HG03575 (cell line): ENCODE measurements around the gene RORC.

ENCODE experiments used
- ATAC-seq: cut with Tn5 transposase; IDR thresholded peaks from one replicate; pipeline ENCODE4 v1.9.1; 2021; ENCODE audit not compliant: unreplicated experiment, insufficient number of reproducible peaks, low FRiP score; ENCODE audit errors: extremely low read depth

RORC gene

DNA sequence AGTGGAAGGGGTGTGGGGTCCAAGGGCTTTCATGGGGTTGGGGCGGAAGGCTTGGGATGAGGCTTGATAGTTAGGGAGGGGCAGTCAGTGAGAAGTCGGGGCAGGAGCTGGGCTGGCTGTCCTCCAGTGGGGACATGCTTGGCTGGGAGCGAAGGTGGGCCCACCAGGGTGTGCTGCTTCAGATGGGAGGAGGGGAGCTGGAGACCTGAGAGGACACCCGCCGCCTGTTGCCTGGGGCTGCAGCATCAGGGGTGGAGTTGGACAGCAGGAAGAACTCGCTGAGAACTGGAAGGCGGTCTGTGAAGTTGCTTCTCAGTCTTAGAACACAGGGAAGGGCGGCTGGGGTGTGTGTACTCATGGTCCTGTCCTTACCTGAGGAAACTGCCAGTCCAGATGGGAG lies 20.3 kb upstream of the RORC start:
- no peak for ATAC-seq

DNA sequence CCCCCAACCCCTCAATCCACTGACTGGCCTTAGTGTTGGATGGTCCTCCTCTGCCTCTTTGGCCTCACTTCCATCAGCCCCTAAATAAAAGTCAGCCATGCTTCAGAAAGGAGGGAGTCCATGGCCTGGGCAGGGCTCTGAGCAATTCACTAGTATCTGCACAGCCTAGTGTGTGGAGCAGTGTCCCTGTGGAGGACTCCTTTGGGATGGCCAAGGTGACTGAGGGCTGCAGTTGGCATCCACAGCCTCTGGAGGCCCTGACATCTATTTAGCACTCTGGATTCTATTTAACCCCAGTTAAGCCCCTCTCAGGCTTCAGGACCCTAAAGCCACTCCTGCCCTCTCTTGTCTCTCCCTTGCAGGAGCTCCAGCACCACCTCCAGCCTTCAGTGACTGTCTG lies 18.3 kb upstream of the RORC start:
- no peak for ATAC-seq

DNA sequence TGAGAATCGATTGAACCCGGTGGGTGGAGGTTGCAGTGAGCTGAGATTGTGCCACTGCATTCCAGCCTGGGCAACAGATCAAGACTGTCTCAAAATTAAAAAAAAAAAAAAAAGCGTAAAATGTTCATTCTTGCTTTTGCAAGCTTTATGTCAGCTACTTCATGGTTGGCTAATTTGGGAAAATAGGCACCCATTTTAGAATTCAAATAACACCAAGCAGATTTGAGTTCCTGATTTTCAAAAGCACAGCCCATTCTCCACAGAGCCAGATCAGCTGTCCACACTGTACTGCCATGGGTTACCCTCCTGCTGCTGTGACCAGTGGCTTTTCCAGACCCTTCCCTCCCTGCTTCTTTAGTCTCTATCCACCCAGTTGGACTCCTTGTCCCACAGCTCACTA lies 17.5 kb upstream of the RORC start:
- no peak for ATAC-seq

DNA sequence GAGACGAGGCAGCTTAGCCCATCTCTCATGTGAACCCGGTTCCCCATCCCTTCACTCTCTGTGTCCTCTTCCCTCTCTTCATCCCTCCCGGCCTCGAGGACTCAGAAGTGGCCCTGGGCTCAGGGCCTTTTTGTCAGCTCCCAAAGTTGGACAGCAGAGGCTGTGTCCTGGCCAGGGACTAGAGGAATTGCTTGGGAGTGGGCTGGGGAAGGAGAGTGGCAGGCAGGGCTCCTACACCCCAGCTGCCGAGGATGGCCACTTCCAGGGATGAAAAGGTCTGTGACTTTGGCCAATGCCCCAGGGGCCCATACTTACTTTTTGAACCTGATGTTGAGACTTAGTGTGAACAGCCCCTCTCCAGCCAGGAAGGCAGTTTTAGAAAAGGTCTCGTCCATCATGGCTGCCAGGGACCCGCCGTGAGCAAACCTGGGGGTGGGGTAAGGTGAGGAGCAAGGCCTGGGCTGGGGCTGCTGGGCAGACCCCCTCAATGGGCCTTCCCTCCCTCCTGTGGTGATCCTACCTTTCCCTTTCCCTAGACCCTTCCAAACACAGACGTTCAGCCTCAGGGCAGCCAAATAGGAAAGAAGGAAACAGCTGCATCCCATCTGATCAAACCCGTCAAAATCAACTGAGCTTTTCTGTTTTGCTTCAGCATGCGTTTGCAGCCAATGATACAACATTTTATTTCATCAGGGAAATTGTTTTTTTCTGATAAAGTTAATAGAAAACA lies 16.4 kb upstream of the RORC start:
- ATAC-seq = no peak

DNA sequence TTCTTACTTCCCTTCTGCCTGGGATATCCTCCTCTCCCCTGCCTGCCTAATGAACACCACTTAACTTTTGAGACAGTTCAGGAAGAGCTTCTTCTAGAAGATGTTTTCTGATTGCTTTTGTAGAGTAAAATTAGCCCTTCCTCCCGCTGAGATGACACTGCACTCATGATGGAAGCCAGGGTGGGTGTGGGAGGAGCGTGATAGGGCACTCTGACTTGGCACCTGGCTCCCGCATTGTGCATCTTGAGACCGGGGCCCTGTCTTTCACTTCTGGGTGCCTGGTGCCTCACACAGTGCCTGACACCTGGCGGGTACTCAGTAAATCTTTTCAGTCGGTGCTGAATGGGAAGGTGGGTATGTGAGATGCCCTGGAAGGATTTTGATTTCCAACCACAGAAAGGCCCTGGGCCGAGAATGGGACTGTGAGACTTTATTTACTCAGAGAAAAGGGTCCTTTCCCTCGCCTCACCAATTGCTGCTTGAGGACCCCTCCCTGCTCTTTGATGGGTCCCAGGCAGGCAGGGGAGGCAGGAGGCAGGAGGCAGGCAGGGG lies 15.2 kb upstream of the RORC start:
- ATAC-seq = no peak

DNA sequence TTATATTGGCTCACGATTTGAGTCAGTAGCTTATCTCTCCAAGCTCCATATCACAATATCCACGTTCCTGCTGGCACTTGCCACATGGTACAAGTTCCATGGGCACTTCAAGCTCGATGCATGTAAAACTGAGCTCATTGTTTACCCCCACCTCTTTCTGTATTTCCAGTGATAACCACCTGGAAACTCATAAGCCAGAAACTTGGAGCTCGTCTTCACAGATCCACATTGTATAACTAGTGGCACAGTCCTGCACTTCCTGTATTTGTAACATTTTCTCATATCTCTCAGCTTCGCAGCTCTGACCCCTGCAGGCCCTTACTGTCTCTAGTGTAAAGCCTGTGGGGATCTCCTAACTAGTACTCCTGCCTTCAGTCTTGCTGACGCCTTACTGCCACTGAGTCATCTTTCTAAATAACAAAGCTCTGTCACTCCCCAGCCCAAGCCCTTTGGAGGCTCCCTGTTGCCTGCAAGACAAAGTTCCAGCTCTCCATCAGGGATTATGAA lies 14.5 kb upstream of the RORC start:
- no peak for ATAC-seq

DNA sequence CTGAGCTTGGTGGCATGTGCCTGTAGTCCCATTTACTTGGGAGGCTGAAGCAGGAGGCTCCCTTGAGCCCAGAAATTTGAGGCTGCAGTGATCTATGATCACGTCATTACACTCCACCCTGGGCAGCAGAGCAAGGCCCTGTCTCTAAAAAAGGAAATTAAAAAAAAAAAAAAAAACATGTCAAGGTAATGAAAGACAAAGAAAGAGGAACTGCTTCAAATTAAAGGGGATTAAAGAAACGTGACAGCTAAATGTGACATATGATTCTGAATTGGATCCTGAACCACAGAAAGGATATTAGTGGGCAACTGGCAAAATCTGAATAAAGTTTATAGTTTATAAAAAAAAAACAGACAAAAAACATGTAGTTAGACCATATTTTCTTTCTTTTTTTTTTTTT lies 11.8 kb upstream of the RORC start:
- no peak for ATAC-seq

DNA sequence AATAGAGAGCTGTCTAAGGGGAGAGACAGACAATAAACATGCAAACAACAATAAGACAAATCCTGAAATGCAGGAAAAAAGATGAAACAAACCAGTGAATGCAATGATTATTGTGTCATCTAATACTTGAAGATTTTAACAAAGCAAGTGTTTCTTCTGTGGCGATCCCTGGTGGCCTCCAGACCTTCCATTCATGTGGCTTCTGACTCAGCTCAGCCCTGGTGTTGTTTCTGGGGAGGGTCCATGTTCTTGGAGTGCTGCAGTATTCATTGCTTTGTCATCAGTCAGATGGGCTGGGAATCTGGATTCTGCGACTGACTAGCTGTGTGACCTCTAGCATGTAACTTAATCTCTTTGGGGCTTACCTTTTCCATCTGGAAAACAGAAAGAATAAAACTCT lies 9.5 kb upstream of the RORC start:
- no peak for ATAC-seq

DNA sequence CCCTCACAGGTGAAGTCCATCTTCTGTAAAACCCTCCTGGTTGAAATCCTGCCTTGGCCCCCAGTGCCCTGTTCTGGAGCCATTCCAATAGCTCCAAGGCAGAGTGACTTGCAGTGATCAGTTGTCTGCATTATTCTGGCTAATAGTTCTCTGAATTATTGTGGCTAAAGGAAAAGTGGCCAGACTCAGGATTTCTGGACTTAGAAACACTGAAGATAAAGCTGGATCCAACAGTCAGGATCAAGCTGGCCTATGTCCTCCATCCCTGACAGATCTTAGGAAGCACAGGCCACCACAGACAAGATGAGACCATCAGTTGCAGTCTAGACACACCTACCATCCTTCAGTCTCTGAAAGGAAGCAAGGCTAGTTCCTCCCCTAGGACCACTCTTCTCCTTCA lies 8.8 kb upstream of the RORC start:
- ATAC-seq = no peak

DNA sequence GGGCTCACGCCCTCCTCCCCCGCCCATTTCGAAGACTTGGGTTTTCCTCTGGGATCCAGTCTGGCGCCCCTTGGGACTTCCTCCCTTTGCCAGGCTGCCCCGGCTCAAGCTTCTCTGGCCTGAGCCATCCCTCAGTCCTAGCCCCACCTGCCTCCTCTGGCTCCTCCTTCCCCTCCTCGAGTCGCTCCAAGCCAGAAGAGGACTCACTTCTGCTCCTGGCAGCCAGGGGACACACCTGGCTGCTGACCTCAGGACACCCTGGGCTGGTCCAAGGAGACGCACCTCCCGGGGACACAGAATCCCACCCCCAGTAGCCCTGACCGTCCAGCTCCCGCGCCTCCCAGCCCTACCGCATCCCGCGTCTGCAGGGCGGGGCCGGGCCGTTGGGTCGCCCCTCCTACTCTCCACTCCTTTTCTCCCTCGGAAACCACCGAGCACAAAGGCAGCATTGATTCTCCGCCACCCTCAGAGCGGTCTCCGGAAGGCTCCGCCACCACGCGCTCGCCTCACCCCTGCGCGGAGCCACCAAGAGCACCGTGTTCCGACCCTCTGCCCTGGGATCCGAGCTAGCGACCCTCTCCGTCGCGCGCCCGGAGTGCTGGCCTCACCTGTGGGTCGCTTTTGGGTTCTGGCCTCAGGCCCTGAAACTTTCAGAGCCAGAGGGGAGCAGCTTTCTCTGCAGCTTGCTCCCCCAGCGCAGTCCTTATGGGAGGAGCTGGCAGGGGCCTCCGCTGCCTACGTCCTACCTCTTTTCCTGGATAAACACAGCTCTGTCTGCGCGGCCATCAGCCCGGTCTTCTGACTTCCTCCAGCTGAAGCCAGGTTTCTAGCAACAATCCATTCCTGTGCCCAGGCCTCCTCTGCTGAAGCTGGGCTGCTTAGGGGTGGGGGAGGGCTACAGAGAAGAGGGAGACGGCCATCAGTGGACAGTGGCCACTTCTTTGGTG lies 8.1 kb upstream of the RORC start, which contains the start of gene C2CD4D:
Gene C2CD4D, minus strand, starts transcription at position 364 of the 947 bp plus-strand sequence. CDS start 831 bp downstream, outside the sequence.
- ATAC-seq = no peak

DNA sequence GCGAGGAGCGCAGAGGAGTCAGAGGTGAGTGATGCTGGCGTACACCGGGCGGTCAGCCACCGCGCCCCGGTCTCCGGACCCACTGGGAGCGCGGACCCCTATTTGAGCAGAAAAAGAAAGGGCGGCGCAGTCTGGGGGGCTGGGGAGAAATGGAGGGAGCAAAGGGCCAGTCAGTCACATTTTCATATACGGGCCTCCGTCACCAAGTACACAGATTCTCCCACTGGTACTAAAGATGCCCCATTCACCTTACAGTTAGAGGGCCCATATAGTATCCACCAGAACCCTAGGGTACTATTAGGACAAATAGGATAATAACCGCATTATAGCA lies 7.4 kb upstream of the RORC start:
- ATAC-seq = no peak

DNA sequence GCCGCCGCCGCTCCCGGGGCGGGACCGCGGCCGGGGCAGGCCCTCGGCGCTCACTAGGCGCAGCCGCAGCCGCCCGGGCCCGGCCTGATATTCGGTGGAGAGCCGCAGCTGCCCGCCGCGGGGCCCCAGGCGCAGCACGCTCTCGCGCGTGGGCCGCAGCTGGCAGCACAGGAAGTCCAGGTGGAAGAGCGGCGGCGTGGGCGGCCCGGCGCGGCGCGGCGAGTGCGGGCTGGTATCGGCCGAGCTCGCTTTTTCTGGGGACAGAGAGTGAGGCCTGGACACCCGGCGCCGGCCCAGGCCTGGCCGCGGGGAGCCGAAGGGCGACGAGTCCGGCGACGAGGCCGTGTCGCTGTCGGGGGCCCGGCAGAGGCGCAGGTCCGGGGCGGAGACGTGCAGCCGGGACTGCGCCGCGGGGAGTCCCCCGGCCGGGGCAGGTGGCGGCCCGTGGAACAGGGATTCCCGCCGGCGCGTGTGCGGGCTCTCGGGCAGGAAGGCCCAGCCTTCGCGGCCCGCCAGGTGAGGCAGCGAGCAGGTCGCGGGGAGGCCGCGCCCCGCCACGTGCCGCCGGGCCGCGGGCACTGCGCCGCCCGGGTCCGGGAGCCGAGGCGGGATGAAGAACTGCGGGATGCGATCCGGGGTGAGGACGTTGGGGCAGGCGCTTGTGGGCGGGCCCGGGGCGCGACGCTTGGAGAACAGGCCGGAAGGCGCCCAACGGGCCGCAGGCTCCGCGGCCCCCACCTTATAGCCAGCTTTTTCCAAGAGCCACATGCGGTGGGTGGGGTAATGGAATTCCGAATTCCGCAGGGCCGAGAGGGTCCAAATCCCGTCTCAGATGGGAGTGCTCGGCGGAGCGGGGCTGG lies 6.8 kb upstream of the RORC start:
- ATAC-seq = no peak

DNA sequence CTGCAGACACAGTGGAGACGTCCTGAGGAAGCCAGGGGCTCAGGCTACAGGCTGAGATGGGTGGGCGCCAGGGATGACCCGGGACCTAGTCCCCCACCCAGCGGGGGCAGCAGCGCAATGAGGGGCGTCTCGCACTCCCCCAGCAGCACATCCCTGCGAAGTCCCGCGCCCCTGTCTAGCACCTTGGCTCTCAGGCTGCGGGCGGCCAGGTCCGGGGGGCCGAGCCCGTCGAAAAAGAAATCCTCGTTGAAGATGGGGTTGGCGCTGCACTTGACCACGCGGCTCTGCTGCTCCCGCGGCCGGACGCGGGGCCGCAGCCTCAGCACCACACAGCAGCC lies 6.3 kb upstream of the RORC start:
- ATAC-seq = no peak

DNA sequence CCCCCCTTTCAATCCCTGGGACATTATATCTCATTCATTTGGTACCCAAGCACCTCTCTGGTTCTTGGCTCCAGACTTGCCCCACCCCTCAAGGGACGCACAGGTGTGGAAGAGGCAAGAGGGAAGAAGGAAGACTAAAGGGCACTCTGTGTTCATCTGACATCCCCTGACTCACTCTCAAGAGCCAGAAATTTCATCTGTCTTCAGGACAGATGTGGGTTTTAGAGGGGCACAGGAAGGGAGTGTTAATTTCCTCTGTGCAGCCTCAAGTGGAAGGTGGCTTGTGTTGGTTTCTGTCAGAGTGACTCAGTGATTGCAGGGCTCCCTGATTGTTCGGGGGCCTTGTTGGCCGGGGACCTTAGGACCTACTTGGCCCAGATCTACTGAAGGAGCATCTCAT lies 5.6 kb upstream of the RORC start:
- ATAC-seq = no peak

DNA sequence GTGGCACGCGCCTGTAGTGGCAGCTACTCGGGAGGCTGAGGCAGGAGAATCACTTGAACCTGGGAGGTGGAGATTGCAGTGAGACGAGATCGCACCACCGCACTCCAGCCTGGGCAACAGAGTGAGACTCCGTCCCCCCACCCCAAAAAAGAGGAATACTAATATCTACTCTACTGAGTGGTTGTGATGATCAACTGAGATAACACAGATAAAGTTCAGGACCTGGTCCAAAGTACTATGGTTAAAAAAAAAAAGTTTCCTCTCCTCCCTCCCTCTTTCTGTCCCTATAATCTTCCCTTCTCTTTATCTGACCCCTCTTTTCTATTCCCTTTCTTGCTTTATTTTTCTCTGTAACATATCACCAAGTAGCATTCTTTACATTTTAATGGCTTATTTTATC lies 4.0 kb upstream of the RORC start:
- ATAC-seq = no peak

DNA sequence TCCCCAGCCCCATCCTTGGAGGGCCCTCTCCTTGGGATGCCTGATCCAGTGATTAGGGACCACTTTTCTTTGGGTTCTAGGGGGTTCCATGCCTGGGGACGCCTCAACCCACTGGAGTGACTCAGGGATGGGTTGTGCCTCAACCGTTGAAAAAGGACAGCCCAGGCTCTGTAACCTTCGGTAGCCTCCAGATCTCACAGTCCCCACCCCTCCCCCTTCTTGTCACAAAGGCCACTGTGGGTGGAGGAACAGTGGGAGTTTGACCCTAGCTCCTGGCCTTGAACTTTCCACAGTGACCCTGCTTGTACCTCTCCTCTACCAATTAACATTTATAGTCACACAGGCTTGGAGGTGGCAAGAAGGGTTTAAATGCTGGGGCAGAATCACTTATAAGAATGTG lies 2.6 kb upstream of the RORC start:
- ATAC-seq = no peak

DNA sequence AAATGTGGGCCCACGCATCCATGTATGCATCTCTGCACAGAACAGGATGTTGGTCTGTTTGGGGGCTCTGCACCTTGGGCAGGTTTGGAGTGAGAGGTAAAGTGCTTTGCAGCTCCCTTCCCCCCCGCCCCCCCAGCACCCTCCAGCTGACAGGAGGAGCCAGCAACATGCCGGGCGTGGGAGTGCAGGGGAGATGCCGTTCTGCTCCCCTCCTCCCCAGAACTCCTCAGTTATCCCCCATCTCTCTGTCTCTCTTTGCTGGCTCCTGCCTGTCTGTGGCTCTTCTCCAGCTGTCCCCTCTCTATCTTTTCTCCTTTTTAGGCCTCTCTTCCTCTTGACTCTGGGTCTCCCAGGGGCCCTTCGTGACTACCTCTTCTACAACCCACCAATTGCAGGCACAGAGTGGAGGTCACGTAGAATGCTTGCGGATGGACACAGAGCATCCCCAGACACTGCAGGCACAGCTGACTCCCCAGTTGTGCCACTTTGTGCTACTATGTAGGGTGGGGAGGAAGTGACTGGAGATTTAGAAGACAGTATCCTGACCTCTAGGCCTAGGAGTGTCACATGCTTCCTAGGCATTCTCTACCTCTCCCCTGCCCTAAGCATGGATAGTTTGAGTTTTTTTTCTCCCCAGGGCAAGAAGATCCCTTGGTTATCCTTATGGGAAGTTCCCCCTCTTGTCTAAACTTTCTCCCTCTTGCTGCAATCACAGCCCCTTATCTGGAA lies 1.7 kb upstream of the RORC start:
- no peak for ATAC-seq

DNA sequence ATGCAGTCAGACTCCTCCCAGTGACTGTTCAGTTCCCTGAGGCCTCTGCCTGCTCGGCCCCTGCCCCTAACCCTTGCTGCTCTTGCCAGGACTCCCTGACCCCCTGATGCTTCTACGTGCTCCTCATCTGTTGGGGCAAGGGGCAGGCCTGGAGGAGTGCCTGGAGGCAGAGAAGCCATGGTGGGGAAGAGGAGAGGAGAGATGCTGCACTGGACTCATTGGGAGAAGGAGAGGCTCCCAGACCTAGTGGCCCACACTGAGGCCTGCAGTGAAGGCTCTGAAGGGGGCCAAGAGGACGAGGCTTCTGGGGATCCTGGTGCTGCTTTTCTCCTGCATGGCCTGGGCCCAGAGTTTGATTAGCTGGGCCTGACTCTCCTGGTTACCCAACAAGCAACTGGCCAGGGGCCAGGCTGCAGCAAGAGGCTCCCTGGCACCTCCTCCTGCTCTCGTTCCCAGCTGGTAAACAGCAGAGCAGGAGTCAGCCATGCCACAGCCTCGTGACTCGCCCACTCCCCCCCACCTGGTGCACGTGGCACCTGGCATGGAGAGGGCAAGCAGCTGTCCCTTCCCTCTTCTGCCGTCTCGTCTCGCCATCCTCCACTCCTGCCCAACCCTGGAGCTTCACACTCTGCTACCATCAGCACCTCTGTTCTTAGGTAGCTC lies 847 bp upstream of the RORC start:
- ATAC-seq = no peak
